Smooth muscle cell (in vitro differentiated cells): ENCODE measurements around the gene EFHC2. TPM values are rescaled to one million over a fixed set of nuclear protein-coding genes. Genes with fewer than 3 reads are reported as not detected.

ENCODE experiments used
- DNase-seq: peaks from one replicate; lab custom pipeline; 2025; ENCODE audit not compliant: unreplicated experiment; lab: John Stamatoyannopoulos, UW
- H2AFZ ChIP-seq: fragments of 200-600 bp; sonication (generic); 2 replicates; pipeline ENCODE4 v1.6.0; 2016; ENCODE audit warnings: antibody characterized with exemption, low read depth, mild to moderate bottlenecking
- H3F3A ChIP-seq: fragments of 200-600 bp; sonication (generic); 2 replicates; pipeline ENCODE4 v1.6.0; 2017; ENCODE audit warnings: antibody characterized with exemption, low read depth
- H3K27ac ChIP-seq: fragments of 200-600 bp; sonication (generic); 2 replicates; pipeline ENCODE4 v1.5.1; 2016; ENCODE audit warnings: low read depth, mild to moderate bottlenecking
- H3K27me3 ChIP-seq: fragments of 200-600 bp; sonication (generic); 2 replicates; pipeline ENCODE4 v1.6.1; 2016; ENCODE audit warnings: low read depth, mild to moderate bottlenecking
- H3K36me3 ChIP-seq: fragments of 200-600 bp; sonication (generic); 2 replicates; pipeline ENCODE4 v1.5.1; 2016; ENCODE audit warnings: low read depth
- H3K4me1 ChIP-seq: fragments of 200-600 bp; sonication (generic); 2 replicates; pipeline ENCODE4 v1.5.1; 2016; ENCODE audit warnings: low read depth
- H3K4me2 ChIP-seq: fragments of 200-600 bp; sonication (generic); 2 replicates; pipeline ENCODE4 v1.6.0; 2016; ENCODE audit warnings: mild to moderate bottlenecking
- H3K4me3 ChIP-seq: fragments of 200-600 bp; sonication (generic); 2 replicates; pipeline ENCODE4 v1.5.1; 2016; ENCODE audit warnings: mild to moderate bottlenecking
- H3K79me2 ChIP-seq: fragments of 200-600 bp; sonication (generic); 2 replicates; pipeline ENCODE4 v1.6.0; 2016; ENCODE audit warnings: low read depth, mild to moderate bottlenecking
- H3K9ac ChIP-seq: fragments of 200-600 bp; sonication (generic); 2 replicates; pipeline ENCODE4 v1.6.0; 2016; ENCODE audit warnings: low read depth
- H3K9me3 ChIP-seq: fragments of 200-600 bp; sonication (generic); replicated peaks from 2 replicates; pipeline ENCODE4 v1.5.1; 2016; ENCODE audit warnings: low read depth
- H4K20me1 ChIP-seq: fragments of 200-600 bp; sonication (generic); 2 replicates; pipeline ENCODE4 v1.6.0; 2016; ENCODE audit warnings: low read depth
- WGBS: methylation state at CpG from one replicate; pipeline ENCODE4 v1.1.7; 2016; ENCODE audit warnings: low lambda C conversion rate; 5-methylcytosine and 5-hydroxymethylcytosine counted together
- polyA plus RNA-seq: library from polyadenylated mRNA; unstranded; fragments of >200 nt; fragmentation: Nextera tagmentation; extraction: Ambion mirVana; gene quantifications from 2 replicates; pipeline ENCODE4 v1.2.1, GENCODE V29; 2016
- total RNA-seq: library from RNA; depleted of rRNA; stranded (reverse); fragments of >200 nt; gene quantifications from 2 replicates; pipeline ENCODE4 v1.2.3, GENCODE V29; 2014
- TF ChIP-seq, protein P1 (sequence below): fragments of 200-600 bp; sonication (generic); IDR thresholded peaks from 2 replicates; pipeline ENCODE4 v1.5.1; 2017; ENCODE audit warnings: borderline replicate concordance, mild to moderate bottlenecking, antibody characterized with exemption; ENCODE audit not compliant: insufficient read depth, poor library complexity, severe bottlenecking

EFHC2 gene
- total and polyA plus RNA-seq, 2 experiments from 2014 or later = 2.3 to 3.5 TPM

- no peak overlapping the region for H3K4me2 ChIP-seq
- no peaks in the 10 kb centered on the region for H3K79me2 ChIP-seq
- H2AFZ ChIP-seq = no peak overlapping the region
- H3K36me3 ChIP-seq = no peaks in the 10 kb centered on the region
- no peak overlapping the region for H3K27ac ChIP-seq
- no peak overlapping the region for H3K4me3 ChIP-seq
- no peaks in the 10 kb centered on the region for H3K9me3 ChIP-seq
- no peaks in the 10 kb centered on the region for H3F3A ChIP-seq
- WGBS = 80% methylated on average over 1 of the region's 1 CpG
- TF ChIP-seq, protein P1, sequence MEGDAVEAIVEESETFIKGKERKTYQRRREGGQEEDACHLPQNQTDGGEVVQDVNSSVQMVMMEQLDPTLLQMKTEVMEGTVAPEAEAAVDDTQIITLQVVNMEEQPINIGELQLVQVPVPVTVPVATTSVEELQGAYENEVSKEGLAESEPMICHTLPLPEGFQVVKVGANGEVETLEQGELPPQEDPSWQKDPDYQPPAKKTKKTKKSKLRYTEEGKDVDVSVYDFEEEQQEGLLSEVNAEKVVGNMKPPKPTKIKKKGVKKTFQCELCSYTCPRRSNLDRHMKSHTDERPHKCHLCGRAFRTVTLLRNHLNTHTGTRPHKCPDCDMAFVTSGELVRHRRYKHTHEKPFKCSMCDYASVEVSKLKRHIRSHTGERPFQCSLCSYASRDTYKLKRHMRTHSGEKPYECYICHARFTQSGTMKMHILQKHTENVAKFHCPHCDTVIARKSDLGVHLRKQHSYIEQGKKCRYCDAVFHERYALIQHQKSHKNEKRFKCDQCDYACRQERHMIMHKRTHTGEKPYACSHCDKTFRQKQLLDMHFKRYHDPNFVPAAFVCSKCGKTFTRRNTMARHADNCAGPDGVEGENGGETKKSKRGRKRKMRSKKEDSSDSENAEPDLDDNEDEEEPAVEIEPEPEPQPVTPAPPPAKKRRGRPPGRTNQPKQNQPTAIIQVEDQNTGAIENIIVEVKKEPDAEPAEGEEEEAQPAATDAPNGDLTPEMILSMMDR = no peak
- DNase-seq = no peak
- H3K4me1 ChIP-seq = no peaks in the 10 kb centered on the region
- H3K27me3 ChIP-seq = no peaks in the 10 kb centered on the region
- no peak overlapping the region for H3K9ac ChIP-seq
- no peaks in the 10 kb centered on the region for H4K20me1 ChIP-seq
These were observed 190.6 kb downstream of the EFHC2 start for GRCh38 chrX:44152852-44153251.

DNA sequence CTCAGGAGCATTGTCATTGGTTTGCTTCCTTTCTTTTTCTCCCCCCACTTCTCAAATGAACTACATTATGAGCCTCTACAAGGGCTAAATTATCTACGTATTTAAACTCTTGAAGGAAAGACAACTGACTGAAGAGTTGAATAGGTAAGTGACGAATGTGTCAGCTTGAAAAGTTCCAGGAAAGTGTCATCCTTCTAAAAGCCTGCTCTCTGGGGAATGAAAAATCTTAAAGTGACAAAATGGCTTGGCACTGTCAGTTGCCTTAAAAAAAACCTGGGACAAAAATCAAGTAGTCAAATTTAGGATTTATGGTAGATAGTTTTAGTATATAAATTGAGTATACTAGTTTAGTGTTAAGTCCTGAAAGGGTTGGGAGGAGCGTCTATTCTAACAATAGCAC is 196.3 kb downstream of the EFHC2 start:
- no peaks in the 10 kb centered on the region for H4K20me1 ChIP-seq
- no peaks in the 10 kb centered on the region for H3K9me3 ChIP-seq
- H3K4me1 ChIP-seq = no peaks in the 10 kb centered on the region
- H3F3A ChIP-seq = no peaks in the 10 kb centered on the region
- H3K27me3 ChIP-seq = no peaks in the 10 kb centered on the region
- no peak overlapping the region for H3K27ac ChIP-seq
- WGBS = 64% methylated on average over 3 of the region's 3 CpGs
- H3K4me2 ChIP-seq = no peak overlapping the region
- no peak overlapping the region for H2AFZ ChIP-seq
- H3K4me3 ChIP-seq = no peak overlapping the region
- no peaks in the 10 kb centered on the region for H3K36me3 ChIP-seq
- no peaks in the 10 kb centered on the region for H3K79me2 ChIP-seq
- no peak for DNase-seq
- TF ChIP-seq, protein P1 = no peak
- no peak overlapping the region for H3K9ac ChIP-seq

DNA sequence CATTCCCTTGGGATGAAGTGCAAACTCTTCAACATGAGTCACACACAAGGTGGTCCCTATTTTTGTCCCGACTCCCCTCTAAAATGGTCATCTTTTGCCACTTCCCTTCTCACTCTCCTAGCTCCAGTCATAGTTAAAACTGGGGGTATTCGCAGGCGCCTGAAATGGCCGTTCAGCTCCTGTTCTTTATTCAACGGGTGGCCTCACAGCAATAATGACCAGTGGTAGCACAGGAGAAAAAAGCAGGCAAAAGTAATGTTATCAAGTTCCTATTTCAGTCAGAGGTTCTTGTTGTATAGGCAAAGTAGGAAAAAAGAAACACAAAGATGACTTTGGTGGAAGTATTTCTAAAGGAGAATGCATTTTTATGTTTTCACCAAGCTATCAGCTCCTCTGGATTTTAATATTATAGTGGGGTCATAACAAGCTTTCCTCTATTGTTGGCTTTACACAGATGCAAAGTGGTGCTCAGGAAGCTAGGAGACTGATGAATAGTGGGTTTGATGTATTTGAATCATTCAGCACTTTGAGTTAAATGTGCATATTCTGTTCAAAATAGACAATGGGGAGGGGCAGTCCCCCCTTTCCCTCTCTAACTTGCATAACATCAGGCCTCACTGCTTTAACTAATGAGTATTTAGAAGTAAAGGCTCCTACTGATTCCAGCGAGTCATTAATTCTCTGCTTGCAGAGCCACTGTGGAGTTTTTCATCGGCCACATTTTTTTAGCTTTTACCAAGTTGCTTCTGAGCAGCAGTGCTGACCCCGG is 199.1 kb downstream of the EFHC2 start:
- no peaks in the 10 kb centered on the region for H3K27me3 ChIP-seq
- no peaks in the 10 kb centered on the region for H3K36me3 ChIP-seq
- TF ChIP-seq, protein P1 = no peak
- no peak overlapping the region for H2AFZ ChIP-seq
- no peaks in the 10 kb centered on the region for H3F3A ChIP-seq
- H3K79me2 ChIP-seq = no peaks in the 10 kb centered on the region
- no peak overlapping the region for H3K4me3 ChIP-seq
- H3K27ac ChIP-seq = no peak overlapping the region
- H3K9ac ChIP-seq = no peak overlapping the region
- H4K20me1 ChIP-seq = no peaks in the 10 kb centered on the region
- WGBS = 74% methylated on average over 8 of the region's 8 CpGs
- H3K4me2 ChIP-seq = no peak overlapping the region
- no peaks in the 10 kb centered on the region for H3K4me1 ChIP-seq
- no peaks in the 10 kb centered on the region for H3K9me3 ChIP-seq
- no peak for DNase-seq
